PC-9 (cell line): ENCODE results near the gene JMJD6. TPM values are rescaled to one million over a fixed set of nuclear protein-coding genes. Genes with fewer than 3 reads are reported as not detected.

ENCODE experiments used
- BruUV-seq: library from RNA; stranded (reverse); fragments of 400-500 nt; replicated peaks from 2 replicates; lab custom pipeline; 2021; lab: Mats Ljungman, UMichigan
- CTCF ChIA-PET: fragments of 300-600 bp; sonication (Branson Sonifier 250); formaldehyde crosslinking; loops from one replicate; lab custom pipeline; 2022; ENCODE audit warnings: antibody characterized with exemption; lab: Charles Lee
- POLR2A ChIA-PET: fragments of 300-600 bp; sonication (Branson Sonifier 250); formaldehyde crosslinking; loops from one replicate; lab custom pipeline; 2022; ENCODE audit warnings: antibody characterized with exemption; ENCODE audit not compliant: unreplicated experiment; lab: Charles Lee
- DNase-seq, 2 experiments: peaks; one replicate each; pipeline versions ENCODE4 v3.0.0 to v3.0.0-alpha.2; 2015 to 2022; ENCODE audit warnings: mixed read lengths in 1 of 2
- H2AFZ ChIP-seq: fragments of 200-600 bp; sonication (generic); 2 replicates; pipeline ENCODE4 v1.8.1; 2017; ENCODE audit warnings: antibody characterized with exemption
- H3F3A ChIP-seq: fragments of 200-600 bp; sonication (generic); 2 replicates; pipeline ENCODE4 v1.8.1; 2017; ENCODE audit warnings: antibody characterized with exemption, mild to moderate bottlenecking, low read depth; ENCODE audit not compliant: insufficient read depth
- H3K27ac ChIP-seq: fragments of 200-600 bp; sonication (generic); 2 replicates; pipeline ENCODE4 v1.6.1; 2016; ENCODE audit warnings: mixed run types
- H3K27me3 ChIP-seq: fragments of 200-600 bp; sonication (generic); 2 replicates; pipeline ENCODE4 v1.6.1; 2016; ENCODE audit warnings: low read depth, mixed run types; ENCODE audit not compliant: insufficient read depth
- H3K36me3 ChIP-seq: fragments of 200-600 bp; sonication (generic); 2 replicates; pipeline ENCODE4 v1.6.1; 2016; ENCODE audit warnings: low read depth, mixed run types
- H3K4me1 ChIP-seq: fragments of 200-600 bp; sonication (generic); replicated peaks from 2 replicates; pipeline ENCODE4 v1.6.1; 2016; ENCODE audit warnings: mixed run types; ENCODE audit not compliant: insufficient read depth
- H3K4me2 ChIP-seq: fragments of 200-600 bp; sonication (generic); 2 replicates; pipeline ENCODE4 v1.6.1; 2017; ENCODE audit warnings: mixed run types
- H3K4me3 ChIP-seq: fragments of 200-600 bp; sonication (generic); 2 replicates; pipeline ENCODE4 v1.6.1; 2016; ENCODE audit warnings: mixed run types
- H3K79me2 ChIP-seq: fragments of 200-600 bp; sonication (generic); 2 replicates; pipeline ENCODE4 v1.6.1; 2017; ENCODE audit warnings: low read depth, mixed run types
- H3K9me2 ChIP-seq: fragments of 200-600 bp; sonication (generic); 2 replicates; pipeline ENCODE4 v1.8.1; 2017; ENCODE audit warnings: mild to moderate bottlenecking; ENCODE audit not compliant: insufficient read depth
- H3K9me3 ChIP-seq: fragments of 200-600 bp; sonication (generic); 2 replicates; pipeline ENCODE4 v1.8.1; 2016; ENCODE audit warnings: low read depth; ENCODE audit not compliant: insufficient read depth
- H4K20me1 ChIP-seq: fragments of 200-600 bp; sonication (generic); 2 replicates; pipeline ENCODE4 v1.8.1; 2017; ENCODE audit not compliant: insufficient read depth
- CTCF ChIP-seq: fragments of 200-600 bp; sonication (generic); conservative IDR thresholded peaks from 2 replicates; pipeline ENCODE4 v1.6.1; 2017; ENCODE audit warnings: mixed run types, antibody characterized with exemption, mild to moderate bottlenecking, moderate library complexity
- EZH2 ChIP-seq: fragments of 200-600 bp; sonication (generic); IDR thresholded peaks from 2 replicates; pipeline ENCODE4 v1.8.0; 2017; ENCODE audit warnings: antibody characterized with exemption, low read depth
- intact Hi-C: fragments of 100-400 bp; cut with micrococcal nuclease; formaldehyde crosslinking; loops from one replicate; pipeline ENCODE4 v1.10.0; 2022; ENCODE audit not compliant: unreplicated experiment
- total RNA-seq: library from RNA; stranded (reverse); gene quantifications from 2 replicates; pipeline ENCODE4 v1.2.3, GENCODE V29; 2021

The JMJD6 gene
- total RNA-seq, 1 experiment from 2014 or later: 25.2 TPM

GRCh38 chr17:76722279-76722678 is 4.1 kb downstream of the JMJD6 start:
- Histone ChIP-seq H3K4me2 (no peak overlapping the region), H3K79me2 (peaks cover 34% of the 10 kb centered on the region), H3F3A (no peaks in the 10 kb centered on the region), H3K9me2 (no peaks in the 10 kb centered on the region), H3K27ac (no peak overlapping the region), H4K20me1 (peaks cover under 1% of the 10 kb centered on the region; the same call in 1 of the 2 replicates), H3K9me3 (no peaks in the 10 kb centered on the region), H3K4me3 (no peak overlapping the region), H3K36me3 (0 out of 2 replicates have a peak, but pooled peaks cover 6% of the 10 kb centered on the region), H3K27me3 (no peaks in the 10 kb centered on the region), H2AFZ (no peak overlapping the region), H3K4me1 (peaks cover 4% of the 10 kb centered on the region)
- no TSS peak for BruUV-seq
- no peak for DNase-seq
- TF ChIP-seq EZH2 (no peak), CTCF (no peak)
- ChIA-PET POLR2A (interaction anchor here (0.6 kb wide), 1 partner anchor 1571 kb away, joined by 26 read pairs; no protein-coding TSS in a partner anchor), CTCF (interaction anchor here (0.6 kb wide), 2 partner anchors 34 to 202 kb away, joined by 4 to 7 read pairs; no protein-coding TSS in a partner anchor)
- intact Hi-C loops: no loop called here

- H3K79me2 ChIP-seq: peaks cover 29% of the 10 kb centered on the region
- H3K36me3 ChIP-seq: 0 out of 2 replicates have a peak, but pooled peaks cover 6% of the 10 kb centered on the region
- no peak overlapping the region for H3K4me3 ChIP-seq
- TF ChIP-seq CTCF (no peak), EZH2 (no peak)
- DNase-seq: no peak
- CTCF ChIA-PET: no interaction called here
- peaks cover 3% of the 10 kb centered on the region; the same call in 1 of the 2 replicates for H3K4me1 ChIP-seq
- BruUV-seq: no TSS peak
- H3K9me2 ChIP-seq: no peaks in the 10 kb centered on the region
- no peaks in the 10 kb centered on the region for H3K27me3 ChIP-seq
- H3K4me2 ChIP-seq: no peak overlapping the region
- H3K27ac ChIP-seq: no peak overlapping the region
- intact Hi-C loops: no loop called here
- H3F3A ChIP-seq: no peaks in the 10 kb centered on the region
- no peak overlapping the region for H2AFZ ChIP-seq
- no peaks in the 10 kb centered on the region for H4K20me1 ChIP-seq
- POLR2A ChIA-PET: no interaction called here
- no peaks in the 10 kb centered on the region for H3K9me3 ChIP-seq
Measured at GRCh38 chr17:76721463-76721862, 4.9 kb downstream of the JMJD6 start.

- H3K79me2 ChIP-seq: peaks cover 29% of the 10 kb centered on the region
Measured at GRCh38 chr17:76720941-76721340, 5.5 kb downstream of the JMJD6 start.

More at GRCh38 chr17:76720941-76721340, 5.5 kb downstream of the JMJD6 start:
- Histone ChIP-seq H3F3A (no peaks in the 10 kb centered on the region), H3K4me2 (no peak overlapping the region), H3K9me3 (no peaks in the 10 kb centered on the region), H3K4me3 (no peak overlapping the region), H3K27ac (no peak overlapping the region), H3K36me3 (0 out of 2 replicates have a peak, but pooled peaks cover 6% of the 10 kb centered on the region), H3K27me3 (no peaks in the 10 kb centered on the region), H3K4me1 (peaks cover 3% of the 10 kb centered on the region; the same call in 1 of the 2 replicates), H4K20me1 (no peaks in the 10 kb centered on the region), H3K9me2 (no peaks in the 10 kb centered on the region), H2AFZ (no peak overlapping the region)
- DNase-seq: no peak
- TF ChIP-seq CTCF (no peak), EZH2 (no peak)
- intact Hi-C loops: no loop called here
- ChIA-PET POLR2A (no interaction called here), CTCF (no interaction called here)
- no TSS peak for BruUV-seq
